D721Med (cell line): ENCODE data around the gene NUAK2.

Experiments
- DNase-seq: peaks from one replicate; pipeline ENCODE4 v3.0.0; 2011; ENCODE audit warnings: low spot score; ENCODE audit not compliant: insufficient read length
- FAIRE-seq: peaks from 2 replicates; lab custom pipeline; 2011; peaks lifted over from hg19 to GRCh38; lab: Jason Lieb, UNC
- CTCF ChIP-seq: IDR thresholded peaks from 2 replicates; pipeline ENCODE4 v1.5.1; 2012; ENCODE audit warnings: mild to moderate bottlenecking, control low read depth; ENCODE audit not compliant: insufficient read depth; ENCODE audit errors: missing control alignments

The NUAK2 gene

GRCh38 chr1:205329719-205330118, 8.2 kb upstream of the NUAK2 start:
- TF ChIP-seq CTCF: no peak
- FAIRE-seq: no peak

GRCh38 chr1:205328476-205328875, 6.9 kb upstream of the NUAK2 start:
- no peak for DNase-seq
- TF ChIP-seq CTCF: no peak
- no peak for FAIRE-seq

More at GRCh38 chr1:205329719-205330118, 8.2 kb upstream of the NUAK2 start:
- no peak for DNase-seq

GRCh38 chr1:205326812-205327466, 5.4 kb upstream of the NUAK2 start:
- FAIRE-seq: no peak
- no peak for TF ChIP-seq CTCF
- no peak for DNase-seq

- TF ChIP-seq CTCF: peak; percentile 98
- DNase-seq (peak; percentile 70), FAIRE-seq (peak; percentile 67)
These were observed 3.9 kb upstream of the NUAK2 start for GRCh38 chr1:205325334-205325884.

- FAIRE-seq (no peak), DNase-seq (no peak)
- TF ChIP-seq CTCF: no peak
These were observed 3.2 kb upstream of the NUAK2 start for GRCh38 chr1:205324781-205325180.

GRCh38 chr1:205323794-205324193, 2.2 kb upstream of the NUAK2 start:
- TF ChIP-seq CTCF: no peak
- FAIRE-seq (no peak), DNase-seq (no peak)

- no peak for DNase-seq
- no peak for FAIRE-seq
- TF ChIP-seq CTCF: no peak
These were observed 376 bp upstream of the NUAK2 start for GRCh38 chr1:205321959-205322283.
